Skeletal muscle tissue (tissue), 4 donors: ENCODE measurements around the gene GRM1. TPM values are rescaled to one million over a fixed set of nuclear protein-coding genes. Genes with fewer than 3 reads are reported as not detected.

Experiments
- H3K27ac ChIP-seq: one replicate; pipeline ENCODE4 v1.7.0; 2013; ENCODE audit warnings: mild to moderate bottlenecking, low read depth, low read length, inconsistent platforms
- H3K27me3 ChIP-seq, 3 donors: one replicate each; pipeline ENCODE4 v1.7.0; 2013; ENCODE audit warnings: low read length in 3 of 3; ENCODE audit not compliant: control insufficient read depth in 3 of 3, insufficient read depth in 3 of 3
- H3K36me3 ChIP-seq, 3 donors: one replicate each; pipeline ENCODE4 v1.7.0; 2013; ENCODE audit warnings: low read length in 3 of 3; ENCODE audit not compliant: control insufficient read depth in 3 of 3, insufficient read depth in 3 of 3
- H3K4me1 ChIP-seq, 3 donors: one replicate each; pipeline ENCODE4 v1.7.0; 2013; ENCODE audit warnings: low read length in 3 of 3, mild to moderate bottlenecking in 3 of 3; ENCODE audit not compliant: control insufficient read depth in 3 of 3, insufficient read depth in 3 of 3
- H3K4me3 ChIP-seq, 3 donors: one replicate each; pipeline ENCODE4 v1.7.0; 2013; ENCODE audit warnings: low read length in 3 of 3
- H3K9ac ChIP-seq, 3 donors: one replicate each; pipeline ENCODE4 v1.7.0; 2013; ENCODE audit warnings: low read length in 3 of 3, mild to moderate bottlenecking in 3 of 3, moderate library complexity in 2 of 3, low read depth in 1 of 3
- H3K9me3 ChIP-seq, 3 donors: one replicate each; pipeline ENCODE4 v1.7.0; 2013; ENCODE audit warnings: low read length in 3 of 3; ENCODE audit not compliant: control insufficient read depth in 3 of 3
- total RNA-seq: library from RNA; depleted of rRNA; stranded (reverse); fragments of >200 nt; gene quantifications from one replicate; pipeline ENCODE4 v1.2.3, GENCODE V29; 2014
- donor health status: Osteomylitis.

The GRM1 gene
- total RNA-seq, 1 donor from 2014 or later, result under 0.01 TPM

DNA sequence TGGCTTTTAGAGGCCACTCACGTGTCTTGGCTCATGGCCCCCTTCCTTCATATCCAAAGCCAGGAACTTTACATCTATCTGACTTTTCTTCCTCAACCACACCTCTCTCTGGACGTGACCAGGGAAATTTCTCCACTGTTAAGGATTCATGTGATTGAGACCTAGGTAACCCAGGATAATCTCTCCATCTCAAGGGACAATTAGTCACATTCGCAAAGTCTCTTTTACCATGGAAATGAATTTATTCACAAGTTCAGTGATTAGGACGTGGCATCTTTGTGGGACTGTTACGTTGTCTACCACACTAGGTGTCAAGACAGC lies 287.3 kb downstream of the GRM1 start:
- no peaks in the 10 kb centered on the region for H3K27me3 ChIP-seq
- H3K4me1 ChIP-seq, result peaks cover 0 to 3% (median 0%) of the 10 kb centered on the region in 3 donors
- no peak overlapping the region for H3K27ac ChIP-seq
- H3K9ac ChIP-seq, result no peak overlapping the region
- H3K9me3 ChIP-seq, result no peaks in the 10 kb centered on the region
- H3K4me3 ChIP-seq, result no peak overlapping the region
- no peaks in the 10 kb centered on the region for H3K36me3 ChIP-seq

DNA sequence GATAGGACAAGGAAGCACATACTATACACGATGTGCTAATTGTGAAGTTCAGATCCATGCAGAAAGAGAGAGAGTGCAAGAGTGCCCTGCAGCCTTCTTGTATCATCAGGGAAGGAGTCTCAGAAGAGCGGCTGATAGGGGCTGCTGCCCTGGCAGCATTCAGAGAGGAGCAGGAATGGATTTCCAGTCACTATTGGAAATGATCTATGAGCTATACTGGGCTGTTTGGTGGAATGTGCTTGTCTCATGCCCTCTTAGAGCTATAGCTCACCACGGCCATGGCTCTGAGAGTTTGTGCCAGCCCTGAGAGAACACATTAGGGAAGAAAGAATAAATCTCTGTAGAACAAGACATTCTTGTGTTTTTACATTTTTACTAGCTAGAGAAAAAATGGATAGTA lies 302.2 kb downstream of the GRM1 start:
- no peak overlapping the region for H3K4me3 ChIP-seq
- no peaks in the 10 kb centered on the region for H3K4me1 ChIP-seq
- H3K27me3 ChIP-seq, result no peaks in the 10 kb centered on the region
- no peak overlapping the region for H3K9ac ChIP-seq
- H3K9me3 ChIP-seq, result peaks cover 0 to under 1% (median 0%) of the 10 kb centered on the region in 3 donors
- no peaks in the 10 kb centered on the region for H3K36me3 ChIP-seq
- no peak overlapping the region for H3K27ac ChIP-seq

DNA sequence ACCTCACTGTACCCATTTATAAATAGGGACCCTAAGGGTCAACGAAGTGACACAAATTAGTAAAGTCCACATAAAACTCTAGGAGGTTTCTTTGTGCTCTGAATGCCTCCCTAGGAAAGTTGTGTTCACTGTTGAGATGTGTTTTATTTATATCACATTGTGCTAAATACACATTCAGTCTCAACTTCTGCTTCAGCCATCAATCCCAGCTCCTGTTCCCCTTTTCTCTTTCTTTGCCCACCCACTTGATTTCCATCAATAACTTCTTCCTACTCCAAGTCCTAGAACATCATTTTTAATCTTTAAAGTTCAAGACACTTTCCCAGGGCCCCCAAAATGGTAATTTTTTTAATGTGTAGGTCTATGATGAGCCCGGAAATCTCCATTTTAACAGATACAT lies 306.5 kb downstream of the GRM1 start:
- no peaks in the 10 kb centered on the region for H3K9me3 ChIP-seq
- no peak overlapping the region for H3K9ac ChIP-seq
- no peak overlapping the region for H3K4me3 ChIP-seq
- peaks cover 0 to 8% (median 0%) of the 10 kb centered on the region in 3 donors for H3K4me1 ChIP-seq
- no peaks in the 10 kb centered on the region for H3K36me3 ChIP-seq
- H3K27ac ChIP-seq, result no peak overlapping the region
- no peaks in the 10 kb centered on the region for H3K27me3 ChIP-seq

DNA sequence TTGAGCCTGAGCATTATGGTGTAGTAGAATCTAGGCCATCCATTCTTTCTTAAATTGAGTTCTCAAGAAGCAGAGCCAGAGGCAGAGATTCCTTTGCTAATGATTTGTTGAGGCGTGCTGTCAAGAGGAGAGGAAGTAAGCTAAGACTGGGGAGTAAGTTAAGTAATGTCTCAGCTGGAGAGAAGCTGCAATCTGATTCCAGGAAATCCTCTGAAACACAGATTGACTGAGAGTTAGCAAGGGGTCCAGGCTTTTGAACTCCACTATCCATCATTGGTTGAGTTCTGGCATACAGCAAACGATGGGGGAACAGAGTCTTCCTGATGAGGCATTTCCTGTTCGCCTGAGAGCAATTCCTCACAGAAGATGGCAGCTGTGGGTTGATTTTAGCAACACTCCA lies 307.3 kb downstream of the GRM1 start:
- no peak overlapping the region for H3K9ac ChIP-seq
- H3K27me3 ChIP-seq, result no peaks in the 10 kb centered on the region
- no peak overlapping the region for H3K27ac ChIP-seq
- no peaks in the 10 kb centered on the region for H3K36me3 ChIP-seq
- peaks cover 0 to 8% (median 0%) of the 10 kb centered on the region in 3 donors for H3K4me1 ChIP-seq
- no peaks in the 10 kb centered on the region for H3K9me3 ChIP-seq
- no peak overlapping the region for H3K4me3 ChIP-seq

DNA sequence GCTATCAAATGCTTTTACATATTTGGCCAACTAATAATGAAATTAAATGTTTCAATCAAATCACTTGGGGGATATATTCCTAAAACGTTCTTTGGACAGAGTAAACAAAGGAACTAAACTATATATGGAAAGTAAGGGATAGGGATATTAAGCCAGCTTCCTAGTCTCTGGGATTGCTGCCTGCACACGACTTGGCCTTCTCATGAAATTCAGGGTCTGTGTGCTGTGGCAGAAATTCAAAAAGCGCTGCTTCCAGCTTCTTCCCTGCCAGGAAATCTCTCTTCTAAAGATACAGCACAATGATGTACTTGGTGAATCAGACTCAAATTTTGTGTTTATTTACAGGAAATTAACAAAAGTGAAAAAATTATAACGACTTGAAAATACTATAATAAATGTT lies 308.5 kb downstream of the GRM1 start:
- Histone ChIP-seq H3K9me3 (no peaks in the 10 kb centered on the region), H3K4me3 (no peak overlapping the region), H3K27me3 (no peaks in the 10 kb centered on the region), H3K36me3 (no peaks in the 10 kb centered on the region), H3K9ac (no peak overlapping the region), H3K27ac (no peak overlapping the region), H3K4me1 (peaks cover 0 to 8% (median 0%) of the 10 kb centered on the region in 3 donors)

DNA sequence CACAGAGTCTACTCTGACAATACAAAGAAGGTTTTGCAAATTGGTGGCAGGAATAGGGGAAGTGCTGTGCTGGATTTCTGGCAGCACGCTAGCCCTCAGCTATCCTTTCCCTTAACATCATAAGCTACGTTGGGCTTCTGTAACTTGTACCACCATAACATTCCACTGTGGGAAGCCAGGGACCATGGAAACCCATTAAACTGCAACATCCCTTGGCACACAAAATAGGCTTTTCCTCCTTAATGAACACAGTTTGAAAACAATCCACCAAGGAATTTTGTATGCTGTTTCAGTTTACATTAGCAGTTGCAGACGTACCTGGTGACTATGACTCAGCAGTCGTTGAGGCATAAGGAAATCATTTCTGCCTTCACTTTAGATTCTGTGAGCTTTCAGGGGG lies 310.9 kb downstream of the GRM1 start:
- no peak overlapping the region for H3K4me3 ChIP-seq
- H3K4me1 ChIP-seq, result peaks cover 0 to 8% (median 0%) of the 10 kb centered on the region in 3 donors
- H3K36me3 ChIP-seq, result no peaks in the 10 kb centered on the region
- H3K9ac ChIP-seq, result no peak overlapping the region
- no peaks in the 10 kb centered on the region for H3K27me3 ChIP-seq
- no peak overlapping the region for H3K27ac ChIP-seq
- no peaks in the 10 kb centered on the region for H3K9me3 ChIP-seq

DNA sequence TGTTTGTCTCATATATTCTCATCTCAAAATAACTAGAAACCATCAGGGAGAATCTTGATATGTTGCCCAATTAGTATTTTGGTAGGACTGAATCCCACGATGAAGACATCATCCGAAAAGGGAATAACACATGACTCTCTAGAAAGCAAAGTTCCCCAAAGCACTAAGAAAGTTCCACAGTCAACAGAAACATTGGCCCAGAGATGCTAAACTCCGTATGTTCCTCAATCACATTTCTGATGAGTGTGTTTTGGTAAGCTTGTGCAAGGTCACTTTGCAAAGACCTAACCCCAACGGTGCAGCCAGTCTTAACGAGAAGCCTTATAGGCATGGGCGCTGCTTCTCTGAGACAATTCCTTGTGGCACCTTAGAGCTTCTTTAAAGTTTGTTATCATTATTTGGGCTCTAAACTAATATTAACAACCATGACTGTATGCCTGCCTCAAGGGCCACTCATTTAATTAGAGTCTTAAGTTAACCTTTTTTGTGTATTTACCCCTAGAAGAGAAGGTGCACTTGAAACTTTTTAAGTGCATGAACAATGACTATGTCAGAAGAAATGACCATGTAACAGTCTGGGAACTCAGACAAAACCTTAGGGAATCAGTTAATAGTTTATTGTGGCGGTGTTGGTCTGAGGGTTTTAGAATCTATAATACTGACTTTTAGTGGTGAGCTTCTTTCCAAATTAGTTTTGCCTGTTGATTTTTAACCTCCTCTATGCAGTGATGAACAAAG lies 312.8 kb downstream of the GRM1 start:
- no peaks in the 10 kb centered on the region for H3K36me3 ChIP-seq
- no peak overlapping the region for H3K4me3 ChIP-seq
- peaks cover 0 to 8% (median 0%) of the 10 kb centered on the region in 3 donors for H3K4me1 ChIP-seq
- no peak overlapping the region for H3K9ac ChIP-seq
- H3K27me3 ChIP-seq, result no peaks in the 10 kb centered on the region
- no peaks in the 10 kb centered on the region for H3K9me3 ChIP-seq
- no peak overlapping the region for H3K27ac ChIP-seq

DNA sequence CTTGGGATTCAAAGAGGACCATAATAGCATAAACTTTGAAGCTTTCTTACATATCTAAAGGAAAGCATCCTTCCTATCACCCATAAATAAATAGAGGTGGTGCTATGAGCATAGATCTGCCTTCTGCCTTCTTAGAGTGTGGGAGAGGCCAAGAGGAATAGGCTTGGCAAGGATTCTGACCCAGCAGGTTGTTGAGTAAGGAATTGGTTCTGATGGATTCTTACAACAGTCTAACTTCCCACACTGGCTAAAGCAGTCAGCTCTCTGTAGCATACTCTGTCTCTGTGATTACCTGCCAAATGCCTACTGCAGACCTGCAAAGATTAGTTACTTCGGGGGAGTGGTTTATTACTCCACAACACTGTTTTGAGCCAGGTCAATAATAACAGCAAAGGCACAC lies 316.7 kb downstream of the GRM1 start:
- H3K36me3 ChIP-seq, result no peaks in the 10 kb centered on the region
- H3K9ac ChIP-seq, result no peak overlapping the region
- H3K4me1 ChIP-seq, result no peaks in the 10 kb centered on the region
- no peak overlapping the region for H3K27ac ChIP-seq
- H3K4me3 ChIP-seq, result no peak overlapping the region
- H3K9me3 ChIP-seq, result no peaks in the 10 kb centered on the region
- no peaks in the 10 kb centered on the region for H3K27me3 ChIP-seq

DNA sequence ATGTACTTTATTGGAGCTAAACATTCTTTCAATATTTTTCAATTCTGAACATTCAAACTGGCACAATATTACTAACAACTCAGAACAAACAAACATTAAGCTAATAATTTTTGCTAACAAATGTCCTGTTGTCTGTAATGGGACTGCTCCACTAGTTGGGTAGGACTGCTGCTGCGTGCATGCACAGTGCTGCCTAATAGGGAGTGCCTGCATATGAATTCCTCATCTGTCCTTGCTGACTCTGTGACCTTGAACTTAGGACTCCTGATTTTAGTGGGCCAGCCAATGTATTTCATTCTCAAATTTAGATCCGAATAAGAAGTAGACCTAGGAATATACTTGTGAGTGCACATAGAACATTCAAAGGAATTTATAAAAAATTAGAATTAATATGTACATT lies 318.2 kb downstream of the GRM1 start:
- H3K4me1 ChIP-seq, result no peaks in the 10 kb centered on the region

DNA sequence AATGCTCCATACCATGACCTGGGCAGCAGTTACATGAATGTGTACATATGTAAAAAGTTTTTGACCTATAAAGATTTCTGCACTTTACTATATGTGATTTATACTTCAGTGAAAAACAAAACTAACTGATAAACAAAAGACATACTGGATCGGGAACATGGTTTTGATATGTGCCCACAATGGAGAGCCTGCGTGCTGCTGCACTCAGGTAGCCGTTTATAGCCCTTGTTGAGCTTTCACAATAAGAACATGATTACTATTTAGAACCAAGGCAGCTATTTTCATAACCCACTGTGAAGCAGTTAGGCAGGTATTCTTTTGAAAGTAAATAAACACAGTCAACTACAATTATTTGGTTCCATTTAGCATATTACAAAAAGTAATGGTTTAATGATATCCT lies 318.8 kb downstream of the GRM1 start:
- Histone ChIP-seq H3K9me3 (no peaks in the 10 kb centered on the region), H3K27me3 (no peaks in the 10 kb centered on the region), H3K27ac (no peak overlapping the region), H3K4me3 (no peak overlapping the region), H3K36me3 (no peaks in the 10 kb centered on the region), H3K9ac (no peak overlapping the region), H3K4me1 (no peaks in the 10 kb centered on the region)

More for the DNA sequence above, 318.2 kb downstream of the GRM1 start:
- H3K27me3 ChIP-seq, result no peaks in the 10 kb centered on the region
- no peak overlapping the region for H3K27ac ChIP-seq
- no peak overlapping the region for H3K9ac ChIP-seq
- H3K9me3 ChIP-seq, result no peaks in the 10 kb centered on the region
- no peaks in the 10 kb centered on the region for H3K36me3 ChIP-seq
- H3K4me3 ChIP-seq, result no peak overlapping the region
